OCI-LY3 (cell line): ENCODE measurements around the gene ADAM8.

Experiments used
- H2AFZ ChIP-seq: fragments of 200-600, 300-600 bp; shearing (Covaris generic); 2 replicates; pipeline ENCODE4 v1.6.0; 2014; ENCODE audit warnings: antibody characterized with exemption, low read depth, low read length
- H3K27ac ChIP-seq: fragments of 200-600, 300-600 bp; sonication (generic); 2 replicates; pipeline ENCODE4 v1.5.1; 2014; ENCODE audit warnings: mild to moderate bottlenecking, low read length, moderate library complexity, mixed read lengths
- H3K27me3 ChIP-seq: fragments of 200-600, 300-600 bp; sonication (generic); 2 replicates; pipeline ENCODE4 v1.6.1; 2014; ENCODE audit warnings: low read depth, low read length, mixed read lengths
- H3K36me3 ChIP-seq: fragments of 200-600, 300-600 bp; sonication (generic); replicated peaks from 2 replicates; pipeline ENCODE3; 2014; ENCODE audit warnings: low read depth, low read length, mixed read lengths
- H3K4me1 ChIP-seq: fragments of 300-600, 200-600 bp; sonication (generic); 2 replicates; pipeline ENCODE4 v1.6.1; 2014; ENCODE audit warnings: low read length, mixed read lengths
- H3K4me2 ChIP-seq: fragments of 200-600, 300-600 bp; sonication (generic); 2 replicates; pipeline ENCODE4 v1.6.1; 2014; ENCODE audit warnings: low read length, mixed read lengths
- H3K4me3 ChIP-seq: fragments of 300-600, 200-600 bp; sonication (generic); 2 replicates; pipeline ENCODE4 v1.5.1; 2014; ENCODE audit warnings: antibody characterized with exemption, mild to moderate bottlenecking, low read length, moderate library complexity
- H3K79me2 ChIP-seq: fragments of 300-600, 200-600 bp; shearing (Covaris generic); 2 replicates; pipeline ENCODE4 v1.6.1; 2014; ENCODE audit warnings: mild to moderate bottlenecking, low read length, mixed read lengths
- H3K9ac ChIP-seq: fragments of 300-600, 200-600 bp; shearing (Covaris generic); 2 replicates; pipeline ENCODE4 v1.6.0; 2014; ENCODE audit warnings: mild to moderate bottlenecking, low read length, moderate library complexity
- H3K9me3 ChIP-seq: fragments of 200-600, 300-600 bp; shearing (Covaris generic); 2 replicates; pipeline ENCODE4 v1.6.1; 2014; ENCODE audit warnings: low read length, mixed read lengths; ENCODE audit not compliant: insufficient read depth
- H4K20me1 ChIP-seq: fragments of 200-600, 300-600 bp; sonication (generic); 2 replicates; pipeline ENCODE4 v1.6.1; 2016; ENCODE audit warnings: low read length, mixed read lengths; ENCODE audit not compliant: insufficient read depth
- EZH2phosphoT487 ChIP-seq: fragments of 200-600 bp; shearing (Covaris generic); IDR thresholded peaks from 2 replicates; pipeline ENCODE4 v1.6.1; 2018; ENCODE audit warnings: antibody characterized with exemption, mixed run types, low read depth
- TF ChIP-seq, protein P1 (sequence below): fragments of 200-600, 300-600 bp; sonication (generic); IDR thresholded peaks from 2 replicates; pipeline ENCODE4 v1.5.1; 2014; ENCODE audit warnings: antibody characterized with exemption, low read length, low read depth

Gene ADAM8

DNA sequence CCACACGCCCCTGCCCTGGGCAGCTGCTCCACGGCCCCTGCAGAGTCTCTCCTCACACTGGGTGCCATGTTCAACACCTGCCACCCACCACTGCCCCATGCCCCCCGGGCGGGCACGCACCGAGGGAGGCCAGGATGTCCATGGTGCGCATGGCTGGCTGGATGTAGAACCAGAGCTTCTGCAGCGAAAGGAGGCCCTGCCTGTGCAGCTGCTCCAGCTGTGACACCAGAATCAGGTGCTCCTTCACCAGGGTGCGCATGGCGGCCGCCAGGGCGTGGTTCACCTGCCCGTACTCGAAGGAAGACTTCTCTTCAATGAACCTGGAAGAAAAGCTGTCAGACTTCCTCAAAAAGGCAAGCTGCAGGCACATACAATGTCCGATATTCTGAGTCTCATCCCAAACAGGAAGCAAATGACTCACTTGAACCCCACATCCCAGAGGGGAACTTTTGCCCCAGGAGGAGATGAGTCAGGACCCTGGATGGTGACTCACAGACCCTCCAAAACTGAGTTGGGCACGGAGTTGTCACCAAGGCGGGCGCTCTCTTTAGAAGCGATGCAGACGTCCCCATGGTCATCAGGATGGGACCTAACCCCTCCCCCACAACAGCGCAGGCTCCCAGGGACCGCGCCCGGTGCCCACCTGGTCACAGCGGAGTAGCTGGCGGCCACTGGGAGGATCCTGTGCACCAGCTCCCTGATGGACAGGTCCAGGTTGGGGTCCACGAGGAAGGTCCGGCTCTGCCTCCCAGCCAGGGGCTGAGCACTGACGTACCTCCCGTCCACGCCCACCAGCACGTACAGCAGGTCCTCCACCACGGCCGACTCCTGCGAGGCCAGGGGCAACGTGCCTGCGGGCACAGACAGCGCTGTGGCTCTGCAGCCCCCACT is 16.5 kb upstream of the ADAM8 start:
- no peaks in the 10 kb centered on the region for H4K20me1 ChIP-seq
- H3K4me3 ChIP-seq, result no peak overlapping the region
- H2AFZ ChIP-seq, result no peak overlapping the region
- H3K9me3 ChIP-seq, result no peaks in the 10 kb centered on the region
- H3K27ac ChIP-seq, result no peak overlapping the region
- H3K9ac ChIP-seq, result no peak overlapping the region
- H3K79me2 ChIP-seq, result no peaks in the 10 kb centered on the region
- no peak overlapping the region for H3K4me2 ChIP-seq
- no peaks in the 10 kb centered on the region for H3K4me1 ChIP-seq
- peaks cover 3% of the 10 kb centered on the region for H3K36me3 ChIP-seq
- no peaks in the 10 kb centered on the region for H3K27me3 ChIP-seq
- TF ChIP-seq, protein P1, sequence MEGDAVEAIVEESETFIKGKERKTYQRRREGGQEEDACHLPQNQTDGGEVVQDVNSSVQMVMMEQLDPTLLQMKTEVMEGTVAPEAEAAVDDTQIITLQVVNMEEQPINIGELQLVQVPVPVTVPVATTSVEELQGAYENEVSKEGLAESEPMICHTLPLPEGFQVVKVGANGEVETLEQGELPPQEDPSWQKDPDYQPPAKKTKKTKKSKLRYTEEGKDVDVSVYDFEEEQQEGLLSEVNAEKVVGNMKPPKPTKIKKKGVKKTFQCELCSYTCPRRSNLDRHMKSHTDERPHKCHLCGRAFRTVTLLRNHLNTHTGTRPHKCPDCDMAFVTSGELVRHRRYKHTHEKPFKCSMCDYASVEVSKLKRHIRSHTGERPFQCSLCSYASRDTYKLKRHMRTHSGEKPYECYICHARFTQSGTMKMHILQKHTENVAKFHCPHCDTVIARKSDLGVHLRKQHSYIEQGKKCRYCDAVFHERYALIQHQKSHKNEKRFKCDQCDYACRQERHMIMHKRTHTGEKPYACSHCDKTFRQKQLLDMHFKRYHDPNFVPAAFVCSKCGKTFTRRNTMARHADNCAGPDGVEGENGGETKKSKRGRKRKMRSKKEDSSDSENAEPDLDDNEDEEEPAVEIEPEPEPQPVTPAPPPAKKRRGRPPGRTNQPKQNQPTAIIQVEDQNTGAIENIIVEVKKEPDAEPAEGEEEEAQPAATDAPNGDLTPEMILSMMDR, result no peak
- TF ChIP-seq EZH2phosphoT487, result no peak

DNA sequence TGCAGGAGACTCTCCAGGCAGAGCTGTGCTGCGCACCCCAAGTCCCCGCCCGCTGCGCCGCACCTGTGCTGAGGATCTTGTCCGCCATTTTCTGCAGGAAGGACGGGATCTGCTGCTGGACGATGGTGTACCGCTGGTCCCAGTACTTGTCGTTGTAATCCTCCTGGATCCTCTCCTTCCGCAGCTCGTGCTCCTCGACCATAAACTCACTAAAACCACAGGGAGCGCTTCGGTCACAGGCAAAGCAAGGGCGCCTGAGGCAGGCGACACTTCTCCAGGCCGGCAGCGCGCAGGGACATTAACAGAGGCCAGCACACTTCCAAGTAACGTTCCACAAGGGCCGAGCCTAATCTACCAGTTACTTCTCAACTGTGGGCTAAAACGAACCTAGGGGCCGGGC is 13.1 kb upstream of the ADAM8 start:
- TF ChIP-seq, protein P1, result no peak
- no peak for TF ChIP-seq EZH2phosphoT487
- no peak overlapping the region for H3K4me3 ChIP-seq
- H3K9me3 ChIP-seq, result no peaks in the 10 kb centered on the region
- no peaks in the 10 kb centered on the region for H3K4me1 ChIP-seq
- no peak overlapping the region for H3K27ac ChIP-seq
- H3K9ac ChIP-seq, result no peak overlapping the region
- H4K20me1 ChIP-seq, result no peaks in the 10 kb centered on the region
- H3K79me2 ChIP-seq, result no peaks in the 10 kb centered on the region
- H3K36me3 ChIP-seq, result no peaks in the 10 kb centered on the region
- H3K4me2 ChIP-seq, result no peak overlapping the region
- H2AFZ ChIP-seq, result no peak overlapping the region
- no peaks in the 10 kb centered on the region for H3K27me3 ChIP-seq

DNA sequence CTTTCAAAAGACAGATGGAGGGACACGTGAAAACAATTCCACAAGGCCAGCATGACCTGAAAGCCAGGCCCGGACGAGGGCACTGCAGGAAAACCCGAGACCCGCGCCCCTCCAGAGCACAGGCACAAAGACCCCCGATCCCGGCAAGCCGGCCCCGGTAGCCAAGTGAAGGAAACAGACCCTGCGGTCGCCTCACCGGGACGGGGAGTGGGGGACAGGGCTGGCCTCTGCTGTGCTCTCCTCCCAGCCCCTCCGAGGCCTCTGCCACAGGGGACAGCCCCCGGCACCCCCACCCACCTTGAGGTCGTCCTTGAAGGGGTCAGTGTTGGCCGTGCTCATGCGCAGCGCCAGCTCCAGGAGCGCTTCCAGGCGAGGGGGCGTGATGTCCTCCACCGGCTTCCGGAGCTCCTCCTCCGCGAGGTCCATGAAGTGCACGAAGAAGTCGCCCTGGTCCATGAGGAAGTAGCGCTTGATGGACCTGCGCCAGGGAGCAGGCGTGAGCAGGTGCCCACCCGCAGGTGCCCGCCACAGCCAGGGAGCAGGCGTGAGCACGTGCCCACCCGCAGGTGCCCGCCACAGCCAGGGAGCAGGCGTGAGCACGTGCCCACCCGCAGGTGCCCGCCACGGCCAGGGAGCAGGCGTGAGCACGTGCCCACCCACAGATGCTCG is 11.3 kb upstream of the ADAM8 start:
- no peak overlapping the region for H3K9ac ChIP-seq
- no peak overlapping the region for H2AFZ ChIP-seq
- H3K27me3 ChIP-seq, result no peaks in the 10 kb centered on the region
- H3K36me3 ChIP-seq, result no peaks in the 10 kb centered on the region
- TF ChIP-seq, protein P1, result no peak
- TF ChIP-seq EZH2phosphoT487, result no peak
- H3K4me3 ChIP-seq, result no peak overlapping the region
- no peaks in the 10 kb centered on the region for H3K4me1 ChIP-seq
- no peaks in the 10 kb centered on the region for H3K79me2 ChIP-seq
- H3K27ac ChIP-seq, result no peak overlapping the region
- no peaks in the 10 kb centered on the region for H3K9me3 ChIP-seq
- no peaks in the 10 kb centered on the region for H4K20me1 ChIP-seq
- no peak overlapping the region for H3K4me2 ChIP-seq

DNA sequence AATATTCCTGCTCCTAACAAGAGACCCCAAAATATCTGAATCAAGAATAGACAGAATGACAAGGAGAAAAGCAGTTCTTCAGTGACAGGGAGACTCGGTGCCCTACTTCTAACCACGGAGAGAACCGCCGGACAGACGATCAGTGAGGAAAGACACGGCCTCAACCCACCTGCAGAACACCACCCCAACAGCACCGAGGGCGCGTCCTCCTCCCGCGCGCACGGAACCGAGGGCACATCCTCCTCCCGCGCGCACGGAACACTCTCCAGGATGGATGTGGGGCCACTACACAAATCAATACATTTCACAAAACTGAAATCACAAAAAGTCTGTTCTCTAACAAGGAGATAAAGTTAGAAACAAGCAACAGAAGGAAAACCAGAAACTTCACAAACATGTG is 9.7 kb upstream of the ADAM8 start:
- no peaks in the 10 kb centered on the region for H3K9me3 ChIP-seq
- no peak overlapping the region for H3K4me3 ChIP-seq
- no peak overlapping the region for H3K27ac ChIP-seq
- H3K4me1 ChIP-seq, result no peaks in the 10 kb centered on the region
- no peaks in the 10 kb centered on the region for H3K27me3 ChIP-seq
- H3K4me2 ChIP-seq, result no peak overlapping the region
- H4K20me1 ChIP-seq, result no peaks in the 10 kb centered on the region
- no peak overlapping the region for H2AFZ ChIP-seq
- TF ChIP-seq EZH2phosphoT487, result no peak
- TF ChIP-seq, protein P1, result no peak
- no peaks in the 10 kb centered on the region for H3K79me2 ChIP-seq
- H3K9ac ChIP-seq, result no peak overlapping the region
- H3K36me3 ChIP-seq, result no peaks in the 10 kb centered on the region
